Epidermal melanocyte (primary cell): ENCODE results near the gene DOCK1.

Experiments used
- DNase-seq: peaks from one replicate; pipeline ENCODE4 v3.0.0; 2011; ENCODE audit warnings: low spot score; ENCODE audit not compliant: insufficient read length

Gene DOCK1

DNA sequence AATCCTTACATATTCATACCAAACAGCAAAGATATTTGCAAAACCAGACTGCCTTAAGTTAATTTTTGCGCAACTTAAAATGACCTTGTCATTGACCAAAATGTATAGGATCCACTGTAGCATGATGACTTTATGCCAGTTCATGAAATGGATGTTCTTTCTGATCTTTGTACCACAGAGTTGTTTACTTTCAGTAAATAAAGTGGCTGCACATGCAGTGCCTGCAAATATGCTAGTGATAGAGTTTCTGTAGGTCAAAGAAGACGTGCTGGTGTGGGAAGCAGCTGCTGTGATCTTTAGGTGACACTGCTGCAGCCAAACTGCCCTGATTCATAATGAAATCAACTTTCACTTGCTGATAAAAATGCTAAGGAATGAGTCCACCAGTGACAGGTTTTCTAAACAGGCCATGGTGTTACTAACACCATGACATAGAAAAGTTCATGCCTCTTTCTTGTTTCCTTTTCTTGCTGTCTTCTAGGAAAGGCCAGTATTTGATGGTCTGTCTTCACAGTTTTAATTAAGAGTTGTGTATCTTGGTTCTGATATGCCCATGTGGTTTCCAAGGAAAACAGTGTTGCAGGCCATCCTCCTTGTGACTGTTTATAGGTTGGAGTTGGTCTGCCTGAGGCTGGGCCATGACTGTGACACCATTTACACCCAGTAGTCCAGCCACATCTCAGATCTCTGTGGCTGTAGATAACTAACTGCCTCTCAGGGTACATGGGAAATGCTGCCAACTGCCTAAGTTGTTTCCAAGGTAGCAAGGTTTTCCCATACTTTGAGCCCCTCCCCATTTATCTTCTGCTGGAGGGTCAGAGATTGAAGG lies 228.7 kb downstream of the DOCK1 start:
- DNase-seq = no peak

DNA sequence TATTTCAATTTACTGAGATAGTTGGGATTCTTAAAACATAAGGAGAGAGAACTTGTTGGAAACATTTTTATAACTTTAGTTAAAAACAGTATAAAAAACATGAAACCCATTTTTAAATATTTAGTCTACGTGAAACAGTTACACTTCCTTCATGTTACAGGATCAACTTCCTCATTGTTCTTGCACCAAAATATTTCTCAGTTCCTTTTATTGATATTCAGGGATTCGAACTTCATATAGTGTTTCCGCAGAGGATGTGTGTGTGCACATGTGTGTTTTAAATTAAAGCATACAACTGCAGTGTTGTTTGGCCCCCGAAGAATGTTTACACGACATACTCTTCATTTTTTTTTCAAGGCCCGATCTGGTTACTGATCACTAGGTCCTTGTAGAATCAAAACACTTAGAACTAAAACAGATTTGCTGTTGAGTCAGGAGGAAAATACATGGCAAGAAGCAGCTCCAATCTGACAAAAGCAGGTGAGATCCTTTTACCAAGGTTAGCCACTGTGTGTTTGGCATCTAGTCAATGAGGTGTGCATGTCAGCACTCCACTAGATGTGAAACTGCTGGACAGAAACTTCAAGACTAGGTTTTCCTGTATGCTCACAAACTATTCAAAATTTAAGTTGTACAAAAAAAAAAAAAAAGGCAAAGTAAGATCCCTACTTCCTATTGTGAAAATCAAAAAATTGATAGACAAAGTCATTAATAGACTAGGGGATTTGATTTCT lies 230.8 kb downstream of the DOCK1 start:
- DNase-seq = no peak

- no peak for DNase-seq
These were observed 232.2 kb downstream of the DOCK1 start for GRCh38 chr10:127137391-127137790.

DNA sequence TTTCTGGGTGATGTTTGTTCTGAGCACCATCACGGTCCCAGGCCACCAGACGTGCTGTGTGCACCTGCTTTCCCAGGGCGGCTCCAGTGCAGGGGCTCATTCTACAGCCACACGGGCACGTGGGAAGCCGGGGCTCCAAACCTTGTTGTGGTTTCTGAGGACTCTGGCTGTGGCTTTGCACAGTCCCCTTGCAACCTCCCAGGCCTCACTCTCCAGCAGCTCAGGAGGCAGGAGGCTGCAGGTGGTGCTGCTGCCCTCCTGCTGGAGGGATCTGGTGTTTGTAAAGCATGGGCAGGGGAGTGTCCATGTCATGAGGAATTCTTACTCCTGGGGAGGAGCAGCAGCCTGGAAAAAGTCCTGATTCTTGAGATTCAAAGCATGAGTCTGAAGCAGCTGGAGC lies 236.9 kb downstream of the DOCK1 start:
- no peak for DNase-seq

DNA sequence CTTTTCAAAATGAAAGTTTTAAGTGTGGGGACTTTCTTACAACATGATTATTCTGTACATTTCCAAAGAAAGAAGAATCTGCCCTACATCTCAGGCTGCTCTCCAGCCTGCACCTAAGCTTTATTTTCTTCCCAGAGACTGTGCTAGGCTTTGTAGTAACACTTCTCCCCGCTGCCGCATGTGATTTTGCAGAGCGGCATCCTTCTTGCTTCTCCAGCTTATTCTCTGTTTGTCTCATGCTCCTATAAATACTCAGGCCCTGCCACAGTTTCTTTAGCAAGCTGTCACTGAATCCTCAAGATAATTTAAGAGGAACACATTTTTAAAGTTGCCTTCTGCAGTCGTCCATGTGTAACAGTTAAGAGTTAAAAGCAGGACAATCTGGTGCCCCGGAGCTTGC lies 237.6 kb downstream of the DOCK1 start:
- DNase-seq = no peak

- DNase-seq = no peak
These were observed 239.9 kb downstream of the DOCK1 start for GRCh38 chr10:127145173-127145572.

- DNase-seq = no peak
These were observed 241.4 kb downstream of the DOCK1 start for GRCh38 chr10:127146661-127147060.

DNA sequence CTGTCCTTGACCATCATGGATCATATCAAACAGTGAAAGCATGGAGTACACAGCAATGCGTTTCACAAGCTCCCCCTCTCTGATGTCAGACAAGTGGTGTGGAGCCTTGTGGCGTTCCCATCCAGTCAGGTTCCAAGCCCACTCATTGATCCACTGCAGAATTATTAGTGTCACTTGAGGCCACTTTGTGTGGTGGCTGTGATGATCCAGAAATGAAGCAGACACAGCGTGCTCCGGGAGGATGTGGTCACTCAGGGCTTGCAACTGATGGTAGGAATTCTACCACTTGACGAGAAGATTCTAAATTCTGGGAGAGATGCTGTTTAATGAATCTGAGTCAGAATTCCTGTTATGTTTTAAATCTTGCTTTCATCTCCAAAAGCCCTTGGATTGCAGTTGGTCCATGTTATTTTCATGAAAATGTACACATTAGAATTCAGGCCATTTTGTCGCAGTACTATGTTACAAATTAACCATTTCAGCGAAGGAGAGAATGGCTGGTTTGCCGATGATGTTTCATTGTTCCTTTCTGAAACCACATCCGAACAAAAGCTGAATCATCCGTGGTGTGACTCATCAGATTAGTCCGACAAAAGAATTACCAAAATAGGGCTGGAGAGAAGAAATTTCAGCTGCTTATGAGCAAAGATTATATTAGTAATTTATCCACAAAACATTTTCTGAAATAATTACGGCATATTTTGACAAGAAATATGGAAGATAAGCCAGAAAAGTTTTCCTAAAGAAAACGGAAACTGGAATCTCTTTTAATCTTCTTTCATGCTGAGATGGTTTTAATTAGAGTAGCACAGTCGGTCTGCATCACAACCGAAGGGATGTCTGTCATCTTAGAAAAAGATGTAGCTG lies 243.1 kb downstream of the DOCK1 start:
- no peak for DNase-seq

- no peak for DNase-seq
These were observed 243.6 kb downstream of the DOCK1 start for GRCh38 chr10:127148933-127149220.

GRCh38 chr10:127149501-127150081 lies 244.4 kb downstream of the DOCK1 start:
- no peak for DNase-seq

DNA sequence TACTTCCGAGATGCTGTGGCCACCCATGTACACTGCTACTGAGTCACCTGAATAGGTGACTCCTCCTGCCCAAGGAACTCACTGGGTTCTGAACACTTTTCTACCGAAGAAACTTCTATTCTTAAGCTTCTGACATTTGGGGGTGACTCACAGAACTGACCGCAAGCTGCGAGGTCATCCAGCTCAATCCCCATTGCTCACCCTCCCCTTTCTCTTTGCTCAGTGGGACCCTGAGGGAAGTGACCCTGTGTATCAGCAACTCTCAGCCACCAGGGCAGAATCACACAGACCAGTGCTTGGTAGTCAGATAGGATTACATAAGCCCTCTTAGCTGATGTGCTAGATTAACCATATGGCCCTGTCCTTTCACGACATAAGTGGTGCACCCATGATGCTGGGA lies 244.9 kb downstream of the DOCK1 start:
- no peak for DNase-seq

DNA sequence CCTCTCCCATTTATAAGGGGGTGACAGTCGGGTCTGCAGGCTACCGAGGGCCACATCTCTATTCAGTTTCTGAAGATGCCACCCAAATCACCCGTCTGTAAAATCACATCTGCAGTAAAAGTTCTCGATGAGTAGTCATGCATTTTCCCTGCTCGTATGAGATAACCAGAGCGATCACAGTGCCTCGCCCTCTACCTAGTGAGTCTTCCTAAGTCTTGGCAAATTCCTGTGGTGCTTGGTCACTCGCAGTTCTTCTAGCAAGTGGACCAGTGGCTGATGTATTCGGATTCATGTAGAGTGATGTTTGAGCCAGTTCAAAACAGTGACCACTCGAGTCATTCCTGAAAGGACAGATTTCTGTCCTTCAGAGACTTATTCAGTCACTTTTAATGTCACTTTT lies 246.3 kb downstream of the DOCK1 start:
- no peak for DNase-seq

DNA sequence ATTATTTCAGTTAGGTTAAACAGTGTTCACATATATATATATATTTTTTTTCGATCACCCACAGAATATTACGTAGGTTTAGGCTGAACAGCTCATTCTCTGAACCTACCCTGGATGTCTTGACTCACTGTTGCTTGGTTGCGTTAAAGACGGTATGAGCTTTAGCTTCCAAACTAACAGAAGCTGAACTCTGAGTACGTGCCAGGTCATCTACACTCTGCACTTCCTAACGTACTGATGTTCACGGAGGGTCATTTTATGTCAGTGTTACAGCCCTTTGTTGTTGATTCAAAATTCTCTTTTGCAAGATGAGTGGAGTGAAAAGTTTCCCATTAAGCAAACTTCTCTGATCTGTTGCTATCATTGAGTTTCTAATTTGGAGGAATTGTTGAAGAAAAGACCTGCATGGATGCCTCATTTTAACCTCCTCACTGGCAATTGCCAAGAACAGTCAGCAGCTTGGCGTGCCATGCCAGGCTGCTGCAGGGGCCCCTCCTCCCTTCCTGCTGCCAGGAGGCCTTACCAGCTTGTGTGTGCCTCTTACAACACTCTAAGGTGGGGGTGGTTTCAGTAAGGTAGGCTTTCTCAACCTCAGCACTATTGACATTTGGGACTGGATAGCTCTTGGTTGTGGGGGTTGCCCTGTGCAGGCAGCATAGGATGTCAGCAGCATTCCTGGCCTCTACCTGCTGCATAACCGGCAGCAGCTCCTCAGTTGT lies 246.9 kb downstream of the DOCK1 start:
- no peak for DNase-seq

GRCh38 chr10:127153181-127153580 lies 248.0 kb downstream of the DOCK1 start:
- no peak for DNase-seq

- DNase-seq = no peak
These were observed 249.8 kb downstream of the DOCK1 start for GRCh38 chr10:127154831-127155620.

DNA sequence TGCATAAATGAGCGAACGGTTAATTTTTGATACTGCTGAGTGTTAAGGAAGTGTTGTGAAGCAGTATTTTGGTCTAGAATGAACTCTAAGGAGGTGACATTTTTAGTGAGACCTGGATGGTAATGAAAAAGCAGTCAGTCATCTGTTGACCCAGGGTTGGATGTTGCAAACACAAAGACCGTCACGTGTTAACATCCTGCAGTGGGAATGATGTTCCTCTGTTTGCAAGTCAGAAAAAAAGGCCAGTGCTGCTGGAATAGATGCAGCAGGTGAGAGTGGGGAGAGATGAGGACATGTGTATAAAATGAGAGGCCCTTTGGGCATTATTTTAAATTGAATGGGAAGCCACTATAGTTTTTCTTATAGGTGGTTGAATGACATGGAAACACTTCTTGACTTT lies 251.9 kb downstream of the DOCK1 start:
- no peak for DNase-seq

- peak; percentile 62 for DNase-seq
These were observed 252.4 kb downstream of the DOCK1 start for GRCh38 chr10:127157506-127158200.

GRCh38 chr10:127158662-127159061 lies 253.4 kb downstream of the DOCK1 start:
- DNase-seq = no peak

DNA sequence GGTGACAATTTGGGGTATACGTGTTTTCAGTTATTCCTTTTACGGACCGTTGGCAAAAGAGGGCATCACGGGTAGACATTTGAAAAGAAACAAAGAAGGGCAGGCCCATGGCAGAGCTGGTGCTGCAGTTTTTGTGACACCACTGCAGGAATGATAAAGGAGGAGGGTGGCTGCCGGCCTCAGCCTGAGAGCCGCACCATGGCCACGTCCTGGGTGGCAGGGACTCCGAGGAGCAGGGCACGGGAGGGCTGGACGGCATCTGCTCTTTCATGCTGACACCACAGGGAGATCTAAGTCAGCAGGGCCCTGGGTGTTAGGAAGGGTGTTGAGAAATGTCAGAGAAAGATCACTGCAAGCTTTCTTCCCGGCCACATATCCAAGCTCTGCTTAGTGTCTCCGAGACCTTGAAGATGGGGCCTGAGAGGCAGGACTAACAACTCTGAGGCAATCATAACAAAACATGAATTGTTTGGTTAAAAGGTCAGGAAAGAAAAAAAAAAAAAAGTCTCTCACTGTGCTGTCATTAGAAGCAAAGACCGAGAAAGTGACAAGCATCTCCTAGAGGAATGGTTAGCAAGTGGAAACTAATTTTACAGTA lies 254.5 kb downstream of the DOCK1 start:
- DNase-seq = no peak
